Stimulated activated naive CD8-positive, alpha-beta T cell treated with anti-CD3 and anti-CD28 coated beads, Interleukin-15, Interleukin-2, amounts not matched to agents 100 U/mL and 50 U/mL, for 24 hours (primary cell): ENCODE data around the gene COL8A1.
"Not testable (repeated sequence)": the region's sequence is repeated elsewhere in the genome, so short reads cannot be mapped to it uniquely, and the experiment has no call there.

Experiments
- ATAC-seq: fragments of 150-1000 bp; cut with Tn5 transposase; one replicate; pipeline ENCODE4 v1.10.0; 2021
- DNase-seq: peaks from one replicate; pipeline ENCODE4 v3.0.0; 2021

Gene COL8A1

DNA sequence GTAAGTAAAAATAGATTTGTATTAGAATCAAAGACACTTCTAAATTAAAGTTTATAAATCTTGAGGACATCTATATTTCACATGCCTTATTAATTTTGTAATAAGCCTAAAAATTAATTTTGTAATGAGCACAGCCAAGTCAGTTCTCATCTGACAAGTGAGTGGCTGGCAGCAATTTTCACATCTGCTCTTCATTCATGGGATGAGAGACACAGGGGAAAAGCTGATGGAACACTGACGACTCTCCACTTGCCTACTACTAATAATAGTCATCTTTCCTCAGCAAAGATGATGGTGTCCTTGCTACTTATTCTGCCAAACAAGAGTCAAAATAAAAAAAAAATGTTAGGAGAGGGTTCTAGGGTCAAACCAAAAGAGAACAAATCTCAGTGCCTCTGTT lies 164.9 kb downstream of the COL8A1 start:
- no peak for DNase-seq
- no peak for ATAC-seq

DNA sequence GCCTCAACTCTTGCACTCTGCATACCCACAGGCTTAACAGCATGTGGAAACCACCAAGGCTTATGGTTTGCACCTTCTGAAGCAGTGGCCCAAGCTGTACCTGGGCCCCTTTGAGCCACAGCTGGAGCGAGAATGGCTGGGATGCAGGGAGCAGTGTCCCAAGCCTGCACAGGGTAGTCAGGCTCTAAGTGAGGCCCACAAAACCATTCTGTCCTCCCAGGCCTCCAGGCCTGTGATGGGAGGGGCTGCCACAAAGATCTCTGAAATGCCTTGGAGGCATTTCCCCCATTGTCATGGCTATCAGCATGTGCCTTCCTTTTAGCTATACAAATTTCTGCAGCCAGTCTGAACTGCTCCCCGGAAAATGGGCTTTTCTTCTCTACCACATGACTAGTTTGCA lies 166.8 kb downstream of the COL8A1 start:
- no peak for DNase-seq
- ATAC-seq, result no peak

- DNase-seq (peak; percentile 23), ATAC-seq (peak; percentile 57)
Measured at GRCh38 chr3:99808163-99808794, 169.9 kb downstream of the COL8A1 start.

DNA sequence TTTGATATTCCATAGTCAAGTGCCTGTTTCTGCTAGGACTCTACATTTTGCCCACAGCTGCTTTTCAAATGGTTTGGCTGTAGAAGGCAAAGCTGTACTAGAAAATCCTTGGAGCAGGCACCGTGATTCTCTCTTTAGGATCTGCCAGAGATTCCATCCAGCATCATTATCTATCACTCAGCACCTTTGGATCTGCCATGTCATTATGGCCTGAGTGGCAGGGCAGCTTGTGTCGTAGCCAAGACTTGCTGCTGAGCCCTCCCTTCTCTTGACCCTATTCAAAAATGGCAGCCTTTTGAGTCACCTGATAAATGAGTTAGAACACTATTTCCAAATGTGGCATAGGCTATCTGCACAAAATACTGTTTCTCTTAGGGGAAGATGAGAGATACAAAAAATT lies 171.2 kb downstream of the COL8A1 start:
- DNase-seq (no peak), ATAC-seq (no peak)

- ATAC-seq (no peak), DNase-seq (no peak)
Measured at GRCh38 chr3:99810403-99810802, 172.0 kb downstream of the COL8A1 start.

GRCh38 chr3:99817047-99817436 lies 178.6 kb downstream of the COL8A1 start:
- DNase-seq, result peak; percentile 25
- no peak for ATAC-seq

GRCh38 chr3:99817437-99818240 lies 179.2 kb downstream of the COL8A1 start, which contains the start of gene CMSS1:
CMSS1 (plus strand) TSS chr3:99817862.
- ATAC-seq (peak; percentile 95), DNase-seq (peak; percentile 98)

DNA sequence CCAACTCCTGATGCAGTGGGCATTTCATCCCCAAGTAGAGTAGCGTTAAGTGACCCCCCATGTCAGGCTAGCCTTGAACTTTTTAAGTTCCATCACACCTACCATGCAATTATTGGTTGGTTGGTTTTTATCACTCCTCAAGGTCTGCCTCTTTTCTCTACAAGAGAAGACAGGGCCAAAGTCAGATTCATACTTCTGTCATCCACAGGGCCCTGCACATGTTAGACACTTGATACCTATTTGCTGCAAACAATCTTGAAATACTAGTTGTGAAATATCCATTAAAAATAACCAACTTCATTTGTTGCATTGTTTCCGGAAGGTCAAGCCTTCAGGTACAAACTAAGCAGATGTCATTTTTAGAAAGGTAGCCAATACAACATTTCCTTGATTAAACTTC lies 180.4 kb downstream of the COL8A1 start:
- ATAC-seq, result no peak
- no peak for DNase-seq

GRCh38 chr3:99823723-99824711 lies 185.6 kb downstream of the COL8A1 start:
- ATAC-seq (no peak), DNase-seq (no peak)

DNA sequence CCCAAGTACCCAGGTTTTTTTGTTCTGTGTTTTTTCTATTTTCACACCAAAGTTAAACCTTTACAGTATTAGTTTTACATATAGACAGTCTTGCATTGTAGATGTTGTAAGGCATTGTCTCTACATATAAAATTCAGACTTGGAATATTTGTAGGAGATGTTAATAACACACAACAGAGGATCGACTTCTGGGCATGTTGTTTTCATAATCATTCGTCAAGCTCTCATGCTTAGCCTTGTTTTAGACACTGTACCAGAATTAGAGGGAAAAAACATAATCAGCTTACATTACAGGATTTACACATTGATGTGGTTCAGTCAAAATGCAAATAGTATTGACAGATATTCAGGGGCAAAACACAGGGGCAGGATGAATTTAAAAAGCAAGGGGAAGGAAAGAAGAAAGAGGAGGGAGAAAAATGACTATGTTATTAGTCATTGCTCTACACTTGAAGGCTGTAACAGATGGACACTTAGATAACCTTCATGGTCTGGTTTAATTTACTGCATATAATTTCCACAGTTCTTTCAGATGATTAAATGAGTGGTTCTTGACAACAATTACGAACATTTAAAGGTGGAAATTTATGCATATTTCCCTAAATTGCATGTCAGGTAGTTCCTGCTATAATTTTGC lies 186.7 kb downstream of the COL8A1 start:
- DNase-seq (no peak), ATAC-seq (peak; percentile 78)

DNA sequence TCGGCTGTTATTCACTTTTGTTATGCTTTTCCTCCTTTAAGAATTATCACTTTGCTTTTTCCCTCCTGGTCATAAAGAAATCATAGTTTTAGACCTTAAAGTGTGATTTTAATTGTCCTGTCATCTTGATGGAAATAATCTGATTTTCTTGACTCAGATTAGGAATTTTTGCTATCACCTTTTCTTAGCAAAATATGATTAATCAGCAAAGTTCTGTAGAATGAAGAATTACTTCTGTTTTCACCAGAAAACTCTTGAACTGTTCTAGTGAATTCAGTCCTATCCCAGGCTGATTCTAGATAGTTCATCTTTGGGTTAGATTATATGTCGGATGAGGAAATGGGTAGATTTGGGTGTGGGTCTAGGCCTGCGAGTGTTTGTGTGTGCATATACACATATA lies 191.4 kb downstream of the COL8A1 start:
- DNase-seq (no peak), ATAC-seq (no peak)

DNA sequence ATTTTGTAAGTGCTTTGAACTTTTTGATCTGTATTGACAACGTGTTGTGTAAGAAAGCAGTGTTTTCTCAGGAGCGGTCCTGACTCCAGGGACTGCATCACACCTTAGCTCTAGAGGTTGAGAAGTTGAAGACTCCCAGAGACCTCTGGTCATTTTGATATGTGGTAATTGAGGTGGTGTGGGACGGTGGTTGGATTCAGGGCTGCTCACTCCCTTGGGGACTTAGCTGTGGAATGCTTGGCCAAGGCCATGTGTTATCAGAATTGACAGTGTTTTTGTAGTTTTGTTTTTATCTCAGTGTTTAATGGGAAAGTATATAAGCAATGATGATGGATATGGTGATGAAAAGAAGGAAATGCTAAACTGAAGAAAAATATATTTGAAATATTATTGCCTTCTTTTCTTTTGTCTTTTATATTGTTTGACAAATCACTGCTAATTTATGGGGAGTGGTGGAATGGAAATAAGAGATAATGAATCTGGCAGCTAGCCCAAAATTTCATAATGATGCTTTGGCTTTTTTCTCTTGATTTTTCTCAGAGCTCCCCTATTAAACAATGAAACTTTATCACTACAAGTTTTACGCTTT lies 195.3 kb downstream of the COL8A1 start:
- DNase-seq (no peak), ATAC-seq (no peak)

- ATAC-seq, result peak; percentile 48
Measured at GRCh38 chr3:99834211-99834957, 196.0 kb downstream of the COL8A1 start.

DNA sequence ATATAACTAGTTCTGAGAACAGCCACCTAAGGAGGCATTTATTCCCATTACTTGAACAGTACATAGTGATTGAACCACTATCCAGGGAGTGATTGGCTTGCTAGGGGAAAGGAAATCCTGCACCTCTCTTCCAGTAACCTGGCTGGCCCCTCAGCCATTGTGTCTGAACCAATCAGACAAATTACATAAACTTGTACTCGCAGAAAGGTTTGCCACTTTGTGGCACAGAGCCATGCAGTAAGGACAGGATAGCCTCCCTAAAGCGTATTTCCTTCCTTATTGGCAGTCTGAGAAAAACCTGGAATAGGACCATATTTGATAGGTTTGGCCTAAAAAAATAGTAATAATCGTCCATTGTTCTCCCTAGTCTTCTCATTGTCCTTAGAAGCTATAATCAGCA lies 198.3 kb downstream of the COL8A1 start:
- no peak for ATAC-seq
- no peak for DNase-seq

More at GRCh38 chr3:99834211-99834957, 196.0 kb downstream of the COL8A1 start:
- no peak for DNase-seq

- ATAC-seq (no peak), DNase-seq (no peak)
Measured at GRCh38 chr3:99837715-99838114, 199.3 kb downstream of the COL8A1 start.

DNA sequence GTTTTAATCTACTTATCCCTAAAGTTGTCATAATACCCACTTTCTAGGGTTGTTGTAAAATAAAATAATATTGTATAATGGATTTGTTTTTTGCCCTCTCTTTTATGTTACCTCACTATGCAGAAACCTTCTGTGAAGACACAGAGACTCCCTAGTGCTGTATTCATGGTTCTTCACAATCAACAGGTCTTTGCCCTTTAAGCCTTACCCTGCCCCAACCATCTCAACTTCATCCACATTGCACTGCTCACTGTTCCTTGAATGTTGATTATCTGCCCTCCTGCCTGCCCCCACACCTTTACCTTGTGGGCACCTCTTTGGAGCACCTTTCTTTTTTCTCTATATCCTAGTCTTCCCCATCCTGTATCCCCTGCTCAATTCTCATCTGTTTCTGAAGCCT lies 200.4 kb downstream of the COL8A1 start:
- DNase-seq (no peak), ATAC-seq (no peak)

DNA sequence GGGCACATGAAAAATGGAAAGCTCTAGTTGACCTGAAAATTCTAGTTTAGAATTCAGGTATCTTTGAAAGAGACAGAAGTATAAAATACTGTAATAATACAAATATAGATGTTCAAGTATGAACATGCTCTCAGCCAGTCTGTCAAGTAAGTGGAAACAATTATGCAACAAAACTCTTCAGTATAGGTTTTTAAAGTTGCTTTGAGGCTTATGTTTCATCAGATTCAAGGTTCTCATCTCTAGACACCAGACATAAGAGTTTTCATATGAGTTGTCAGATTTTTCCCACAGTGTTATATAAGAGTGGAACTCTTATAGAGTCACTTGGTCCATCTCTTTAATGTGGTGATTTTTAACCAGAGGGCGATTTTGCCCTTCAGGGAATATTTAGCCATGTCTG lies 201.2 kb downstream of the COL8A1 start:
- DNase-seq (no peak), ATAC-seq (peak; percentile 50)

DNA sequence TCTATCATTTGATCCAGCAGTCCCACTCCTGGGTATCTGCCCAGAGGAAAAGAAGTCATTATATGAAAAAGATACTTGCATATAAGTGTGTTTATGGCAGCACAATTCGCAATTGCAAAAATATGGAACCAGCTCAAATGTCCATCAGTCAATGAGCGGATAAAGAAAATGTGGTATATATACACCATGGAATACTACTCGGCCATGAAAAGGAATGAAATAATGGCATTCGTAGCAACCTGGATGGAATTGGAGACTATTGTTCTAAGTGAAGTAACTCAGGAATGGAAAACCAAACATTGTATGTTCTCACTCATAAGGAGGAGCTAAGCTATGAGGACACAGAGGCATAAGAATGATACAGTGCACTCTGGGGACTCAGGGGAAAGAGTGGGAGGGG lies 203.6 kb downstream of the COL8A1 start:
- ATAC-seq, DNase-seq: not testable (repeated sequence)

GRCh38 chr3:99842826-99843589 lies 204.6 kb downstream of the COL8A1 start:
- no peak for DNase-seq
- ATAC-seq, result no peak
